ENCODE results near the gene DOC2A. TPM values are rescaled to one million over a fixed set of nuclear protein-coding genes. Genes with fewer than 3 reads are reported as not detected.

Gene DOC2A
- total and polyA plus RNA-seq, 5 experiments from 2014 or later, result not detected

GRCh38 chr16:29984137-29984763, 26.6 kb downstream of the DOC2A start:
- Mint-ChIP-seq H3K9me3 (no peaks in the 10 kb centered on the region), H3K4me3 (no peak overlapping the region), H3K4me1 (peaks cover 0 to 8% (median 2%) of the 10 kb centered on the region in 4 donors), H3K27me3 (no peaks in the 10 kb centered on the region), H3K36me3 (peaks cover 0 to 82% (median 8%) of the 10 kb centered on the region in 3 donors), H3K27ac (no peak overlapping the region)
- ATAC-seq (no peak), DNase-seq (no peak)
- POLR2A ChIA-PET, result no interaction called here

DNA sequence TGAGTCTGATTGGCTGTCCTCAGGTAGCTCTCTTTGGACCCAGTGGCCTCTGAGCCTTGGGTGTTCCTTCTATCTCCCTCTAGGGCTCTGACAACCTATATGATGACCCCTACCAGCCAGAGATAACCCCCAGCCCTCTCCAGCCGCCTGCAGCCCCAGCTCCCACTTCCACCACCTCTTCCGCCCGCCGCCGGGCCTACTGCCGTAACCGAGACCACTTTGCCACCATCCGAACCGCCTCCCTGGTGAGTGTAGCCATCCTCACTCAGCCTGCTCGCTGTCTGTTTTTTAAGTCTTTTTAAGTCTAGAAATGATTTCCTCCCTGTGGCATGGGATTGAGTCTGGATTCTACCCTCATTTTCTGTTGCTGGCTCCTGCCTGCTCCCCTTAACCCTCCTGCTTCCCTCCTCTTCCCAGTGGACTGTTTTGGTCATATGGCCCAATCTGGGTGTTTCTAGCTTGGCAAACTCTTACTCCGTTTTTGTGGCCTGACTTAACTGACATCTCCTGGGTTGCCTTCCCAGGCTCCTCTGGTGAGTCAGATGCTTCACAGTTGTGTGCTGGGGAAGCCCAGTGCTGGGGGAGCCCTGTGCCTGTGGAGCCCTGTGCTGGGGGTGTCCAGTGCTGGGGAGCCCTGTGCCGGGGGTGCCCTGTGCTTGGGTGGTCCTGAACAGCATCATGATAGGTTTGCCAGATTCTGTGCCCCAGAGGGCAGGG, 27.2 kb downstream of the DOC2A start:
- DNase-seq (no peak), ATAC-seq (no peak)
- Mint-ChIP-seq H3K4me1 (peaks cover 0 to 6% (median 2%) of the 10 kb centered on the region in 4 donors), H3K27ac (no peak overlapping the region), H3K36me3 (peaks cover 0 to 83% (median 9%) of the 10 kb centered on the region in 3 donors), H3K27me3 (no peaks in the 10 kb centered on the region), H3K9me3 (no peaks in the 10 kb centered on the region), H3K4me3 (no peak overlapping the region)
- POLR2A ChIA-PET, result no interaction called here

- POLR2A ChIA-PET, result interaction anchor here (0.6 kb wide), 2 partner anchors 11 kb away, joined by 3 read pairs; no protein-coding TSS in a partner anchor
- peak overlapping the region in 1 of 10 donors; percentile 15 for H3K27ac Mint-ChIP-seq
- peaks cover 0 to 4% (median under 1%) of the 10 kb centered on the region in 4 donors for H3K4me1 Mint-ChIP-seq
- no peaks in the 10 kb centered on the region for H3K27me3 Mint-ChIP-seq
- no peaks in the 10 kb centered on the region for H3K9me3 Mint-ChIP-seq
- H3K36me3 Mint-ChIP-seq, result peaks cover 0 to 81% (median 7%) of the 10 kb centered on the region in 3 donors
- ATAC-seq, result no peak
- H3K4me3 Mint-ChIP-seq, result no peak overlapping the region
- DNase-seq, result no peak
Measured at GRCh38 chr16:29982560-29983419, 28.0 kb downstream of the DOC2A start.

- DNase-seq, result no peak
- Mint-ChIP-seq H3K27me3 (no peaks in the 10 kb centered on the region), H3K9me3 (no peaks in the 10 kb centered on the region), H3K4me1 (peaks cover 15 to 33% (median 29%) of the 10 kb centered on the region in 4 donors), H3K36me3 (peaks cover 0 to 50% (median 5%) of the 10 kb centered on the region in 3 donors), H3K27ac (peak overlapping the region in 2 of 10 donors; percentile 27 to 40), H3K4me3 (no peak overlapping the region)
- ATAC-seq, result no peak
- POLR2A ChIA-PET, result no interaction called here
Measured at GRCh38 chr16:29978564-29979270, 32.1 kb downstream of the DOC2A start.

DNA sequence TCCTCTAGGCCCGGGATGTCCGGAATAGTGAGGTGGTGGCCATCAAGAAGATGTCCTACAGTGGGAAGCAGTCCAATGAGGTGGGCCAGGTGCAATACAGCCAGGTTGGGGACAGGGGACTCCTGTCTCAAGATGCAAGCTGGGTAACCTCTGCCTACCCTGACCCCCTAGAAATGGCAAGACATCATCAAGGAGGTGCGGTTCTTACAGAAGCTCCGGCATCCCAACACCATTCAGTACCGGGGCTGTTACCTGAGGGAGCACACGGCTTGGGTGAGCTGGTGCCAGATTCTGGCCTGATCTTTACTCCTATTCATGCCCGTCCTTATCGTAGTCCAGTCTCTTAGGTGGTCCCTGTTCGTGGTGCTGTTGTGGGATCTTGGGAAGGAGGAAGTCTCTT, 32.7 kb downstream of the DOC2A start:
- Mint-ChIP-seq H3K4me3 (no peak overlapping the region), H3K9me3 (no peaks in the 10 kb centered on the region), H3K27ac (peak overlapping the region in 2 of 10 donors; percentile 15 to 27), H3K27me3 (no peaks in the 10 kb centered on the region), H3K36me3 (peaks cover 0 to 43% (median 5%) of the 10 kb centered on the region in 3 donors), H3K4me1 (peaks cover 16 to 39% (median 33%) of the 10 kb centered on the region in 4 donors)
- no peak for ATAC-seq
- POLR2A ChIA-PET, result no interaction called here
- DNase-seq, result no peak

GRCh38 chr16:29977063-29977825, 33.6 kb downstream of the DOC2A start:
- peak overlapping the region in 2 of 10 donors; percentile 20 to 96 for H3K4me3 Mint-ChIP-seq
- no peaks in the 10 kb centered on the region for H3K27me3 Mint-ChIP-seq
- peak overlapping the region in 6 of 10 donors; percentile 25 to 85 (median 42) for H3K27ac Mint-ChIP-seq
- H3K9me3 Mint-ChIP-seq, result no peaks in the 10 kb centered on the region
- POLR2A ChIA-PET, result interaction anchor here (1.7 kb wide), 1 partner anchor 16 kb away, joined by 6 read pairs; no protein-coding TSS in a partner anchor
- H3K4me1 Mint-ChIP-seq, result peaks cover 19 to 43% (median 39%) of the 10 kb centered on the region in 4 donors
- no peak for ATAC-seq
- DNase-seq, result no peak
- H3K36me3 Mint-ChIP-seq, result peaks cover 0 to 35% (median 5%) of the 10 kb centered on the region in 3 donors

- Mint-ChIP-seq H3K4me1 (peaks cover 19 to 43% (median 39%) of the 10 kb centered on the region in 4 donors), H3K27ac (peak overlapping the region; percentile 50 to 92 (median 85)), H3K4me3 (peak overlapping the region in 9 of 10 donors; percentile 82 to 98 (median 95)), H3K36me3 (peaks cover 0 to 31% (median 5%) of the 10 kb centered on the region in 3 donors), H3K27me3 (no peaks in the 10 kb centered on the region), H3K9me3 (no peaks in the 10 kb centered on the region)
- DNase-seq (no peak), ATAC-seq (no peak)
- POLR2A ChIA-PET, result interaction anchor here (0.6 to 1.7 kb wide), 4 partner anchors 14 to 154 kb away, joined by 3 to 7 read pairs (median 6); partner anchors contain the start of genes KCTD13 and TMEM219
Measured at GRCh38 chr16:29975811-29976511, 34.9 kb downstream of the DOC2A start.

DNA sequence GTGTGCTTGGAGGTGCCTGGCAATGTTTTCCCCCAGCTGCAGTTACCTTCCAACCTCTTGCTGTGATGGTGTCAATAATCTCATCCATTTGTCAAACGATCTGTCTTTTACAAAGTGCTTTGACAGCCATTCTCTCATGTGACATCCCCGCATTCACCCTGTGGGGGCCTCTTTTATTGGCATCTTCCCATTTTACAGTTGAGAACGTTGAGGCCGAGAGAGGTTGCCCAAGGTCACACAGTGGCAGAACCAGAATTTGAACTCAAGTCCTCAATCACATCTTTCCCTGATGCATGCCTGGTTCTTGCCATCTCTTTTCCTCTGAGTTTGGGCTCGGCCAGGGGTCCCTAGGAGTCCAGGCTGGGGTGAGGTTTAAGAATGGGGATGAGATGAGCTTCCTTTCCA, 35.7 kb downstream of the DOC2A start:
- peak overlapping the region; percentile 82 to 98 (median 95) for H3K4me3 Mint-ChIP-seq
- H3K27me3 Mint-ChIP-seq, result no peaks in the 10 kb centered on the region
- peaks cover 0 to 31% (median 9%) of the 10 kb centered on the region in 3 donors for H3K36me3 Mint-ChIP-seq
- peaks cover 19 to 43% (median 39%) of the 10 kb centered on the region in 4 donors for H3K4me1 Mint-ChIP-seq
- no peak for DNase-seq
- POLR2A ChIA-PET, result interaction anchor here (0.8 to 2.8 kb wide), 5 partner anchors 13 to 50 kb away, joined by 3 to 29 read pairs (median 7); partner anchors contain the start of genes KCTD13 and TMEM219
- no peaks in the 10 kb centered on the region for H3K9me3 Mint-ChIP-seq
- no peak for ATAC-seq
- peak overlapping the region; percentile 43 to 94 (median 88) for H3K27ac Mint-ChIP-seq

DNA sequence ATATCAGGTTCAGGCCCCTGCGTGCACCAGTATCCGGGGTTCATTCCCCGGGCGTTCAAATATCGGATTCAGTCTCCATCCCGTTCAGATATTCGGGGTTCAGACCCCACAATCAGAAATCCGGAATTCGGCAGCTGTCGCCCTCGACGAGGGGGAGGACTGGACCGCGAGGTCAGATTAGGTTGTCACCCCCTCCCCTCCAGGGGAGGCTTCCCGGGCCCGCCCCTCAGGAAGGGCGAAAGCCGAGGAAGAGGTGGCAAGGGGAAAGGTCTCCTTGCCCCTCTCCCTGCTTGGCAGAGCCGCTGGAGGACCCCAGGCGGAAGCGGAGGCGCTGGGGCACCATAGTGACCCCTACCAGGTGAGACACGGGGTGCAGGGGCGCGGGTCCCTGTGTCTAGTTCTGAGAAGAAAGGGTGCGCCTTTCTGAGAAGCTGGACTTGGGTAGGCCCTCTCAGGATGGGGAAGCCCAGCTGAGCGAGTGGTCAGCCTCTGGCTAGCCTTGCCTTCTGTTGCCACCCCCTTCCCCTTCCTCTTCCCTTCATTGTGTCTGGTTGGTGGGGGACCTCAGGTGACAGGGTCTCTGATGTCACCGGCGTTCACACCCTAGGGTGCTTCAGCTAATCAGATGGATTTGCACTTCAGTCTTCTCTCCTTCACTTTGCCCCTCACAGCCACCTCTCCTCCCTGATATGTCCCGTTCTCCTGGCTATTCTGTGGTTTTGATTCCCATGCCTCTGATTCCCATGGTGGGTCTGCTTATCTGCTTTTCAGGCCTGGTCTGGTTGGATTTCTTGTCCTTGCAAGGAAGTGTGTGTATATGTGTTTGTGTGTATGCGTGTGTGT, 36.3 kb downstream of the DOC2A start:
- Mint-ChIP-seq H3K36me3 (peaks cover 0 to 26% (median 9%) of the 10 kb centered on the region in 3 donors), H3K9me3 (no peaks in the 10 kb centered on the region), H3K27ac (peak overlapping the region; percentile 66 to 96 (median 90)), H3K27me3 (no peaks in the 10 kb centered on the region), H3K4me1 (peaks cover 19 to 43% (median 39%) of the 10 kb centered on the region in 4 donors), H3K4me3 (peak overlapping the region; percentile 82 to 98 (median 95))
- ATAC-seq (no peak), DNase-seq (peak in 3 of 10 donors; percentile 9 to 23 (median 15))
- POLR2A ChIA-PET, result interaction anchor here (0.8 to 2.8 kb wide), 7 partner anchors 13 to 168 kb away, joined by 3 to 29 read pairs (median 6); partner anchors contain the start of genes ALDOA, KCTD13, MAZ and TMEM219

All from naive thymus-derived CD8-positive, alpha-beta T cell (primary cell).